ENCODE results near the gene PTPN21.
A peak's percentile ranks its signal among the peaks of the same experiment; 100 is the strongest.
"Not testable (repeated sequence)": the region's sequence is repeated elsewhere in the genome, so short reads cannot be mapped to it uniquely, and the experiment has no call there.

PTPN21 gene

DNA sequence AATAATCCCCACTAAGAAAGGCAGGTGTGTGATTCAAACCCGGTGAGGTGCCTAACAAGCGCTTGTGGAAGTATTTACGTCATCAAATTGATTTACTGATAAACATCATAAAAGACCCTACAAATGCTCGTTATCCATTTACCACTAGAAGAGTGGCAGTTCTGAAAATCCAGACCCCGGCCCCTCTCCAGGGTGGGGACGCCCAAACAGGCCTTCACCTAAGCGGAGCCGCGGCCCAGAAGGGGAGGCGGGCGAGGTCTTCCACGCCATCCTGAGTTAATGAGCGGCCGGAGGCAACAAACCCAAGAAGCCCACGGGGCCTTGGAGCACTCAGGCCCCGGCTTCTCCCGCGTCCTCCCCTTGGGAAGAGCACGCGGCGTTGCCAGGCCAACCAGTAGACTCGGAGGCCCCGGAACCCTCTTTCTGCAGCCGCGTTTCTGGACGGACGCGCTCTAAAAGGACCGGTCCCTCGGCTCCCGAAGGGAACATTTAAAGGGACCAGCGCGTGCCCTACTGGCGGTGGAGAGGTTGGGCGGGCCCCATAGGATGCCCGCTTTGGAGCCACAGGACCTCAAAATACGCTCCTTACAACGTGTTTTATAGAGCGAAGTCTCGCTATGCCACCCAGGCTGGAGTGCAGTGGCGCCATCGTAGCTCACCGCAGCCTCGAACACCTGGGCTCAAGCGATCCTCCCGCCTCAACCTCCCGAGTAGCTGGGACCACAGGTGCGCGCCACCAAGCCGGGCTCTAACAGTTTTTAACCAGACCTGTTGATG, 3.5 kb downstream of the PTPN21 start:
- peak in 1 of 2 experiments; percentile 39 for DNase-seq

DNA sequence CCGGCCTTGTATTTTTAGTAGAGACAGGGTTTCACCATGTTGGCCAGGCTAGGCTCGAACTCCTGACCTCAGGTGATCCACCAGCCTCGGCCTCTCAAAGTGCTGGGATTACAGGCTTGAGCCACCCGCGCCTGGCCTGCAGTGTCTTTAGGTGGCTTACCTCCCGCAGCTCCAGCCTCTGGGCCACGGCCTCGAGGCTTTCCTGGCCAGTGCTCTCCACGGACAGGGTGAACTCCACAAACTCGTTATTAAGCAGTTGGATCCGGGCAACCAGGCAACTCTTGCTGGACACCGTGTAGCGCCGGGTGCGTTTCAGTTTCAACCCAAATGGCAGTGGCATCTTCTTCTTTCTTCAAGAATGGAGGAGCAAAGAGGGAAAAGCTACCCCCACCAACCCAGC, 4.7 kb downstream of the PTPN21 start:
- no peak for DNase-seq

DNA sequence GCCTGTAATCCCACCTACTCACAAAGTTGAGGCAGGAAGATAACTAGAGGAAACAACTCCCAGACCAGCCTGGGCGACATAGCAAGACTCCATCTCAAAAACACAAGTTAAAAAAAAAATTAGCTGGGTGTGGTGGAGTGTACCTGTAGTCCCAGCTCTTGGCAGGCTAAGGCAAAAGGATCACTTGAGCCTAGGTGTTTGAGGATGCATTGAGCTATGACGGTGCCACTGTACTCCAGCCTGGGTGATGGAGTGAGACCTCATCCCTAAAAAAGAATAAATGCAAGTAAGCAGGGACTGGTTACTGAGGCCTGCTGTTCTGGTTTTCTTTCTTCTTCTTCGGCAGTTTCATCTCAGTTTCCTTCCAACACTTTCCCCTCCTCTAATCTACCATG, 7.4 kb downstream of the PTPN21 start:
- no peak for DNase-seq

DNA sequence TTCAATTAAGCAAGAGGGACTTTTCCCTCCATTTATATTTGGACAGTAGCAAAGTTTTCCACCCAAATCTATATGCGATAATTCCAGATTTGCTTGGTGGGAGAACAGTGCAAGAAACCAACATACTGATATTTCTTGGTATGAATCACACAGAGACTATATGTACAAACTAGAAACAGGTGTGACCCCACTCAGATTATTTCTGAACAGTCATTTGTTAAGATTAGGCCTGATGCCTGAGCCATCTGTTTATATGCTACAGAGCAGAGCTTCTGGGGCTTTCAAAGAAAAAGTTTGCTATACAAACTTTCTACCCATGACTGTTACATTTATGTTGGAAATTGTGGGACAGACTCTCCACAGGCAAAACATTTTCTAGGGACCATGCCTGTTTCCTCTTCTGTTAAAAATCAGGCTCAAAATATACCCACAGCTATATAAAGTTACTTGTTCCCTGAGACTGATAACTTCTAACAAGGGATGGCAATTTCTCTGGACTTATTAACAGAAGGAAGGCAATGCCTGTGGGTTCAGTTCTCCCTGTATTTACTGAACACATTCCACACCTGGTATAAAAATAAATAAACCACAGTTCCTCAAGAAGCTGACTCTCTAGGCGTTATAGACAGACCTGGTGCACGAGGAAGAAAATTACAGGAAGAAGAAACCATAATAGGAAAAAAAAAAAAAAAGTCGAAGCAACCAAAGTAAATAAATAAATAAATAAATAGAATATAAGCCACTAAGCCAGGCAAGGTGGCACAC, 8.0 kb downstream of the PTPN21 start:
- DNase-seq, result no peak

DNA sequence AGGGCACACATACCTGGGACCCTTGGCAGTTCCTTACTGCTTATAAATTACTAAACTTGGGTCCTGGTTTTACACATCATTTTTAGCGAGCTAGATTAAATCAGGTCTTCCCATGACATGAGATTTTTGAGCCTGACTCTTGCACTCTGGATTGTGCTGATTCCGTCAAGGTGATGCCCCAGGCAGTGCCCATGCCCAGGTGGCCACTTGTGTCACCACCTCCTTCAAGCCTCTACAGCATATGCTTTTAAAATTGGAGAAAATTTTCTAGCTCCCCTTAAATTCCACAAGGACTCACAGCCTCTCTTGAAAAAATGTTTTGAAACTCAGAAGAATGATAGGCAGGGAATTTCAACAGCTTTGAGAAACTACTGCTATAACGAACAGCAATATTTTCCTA, 9.6 kb downstream of the PTPN21 start:
- DNase-seq, result no peak

DNA sequence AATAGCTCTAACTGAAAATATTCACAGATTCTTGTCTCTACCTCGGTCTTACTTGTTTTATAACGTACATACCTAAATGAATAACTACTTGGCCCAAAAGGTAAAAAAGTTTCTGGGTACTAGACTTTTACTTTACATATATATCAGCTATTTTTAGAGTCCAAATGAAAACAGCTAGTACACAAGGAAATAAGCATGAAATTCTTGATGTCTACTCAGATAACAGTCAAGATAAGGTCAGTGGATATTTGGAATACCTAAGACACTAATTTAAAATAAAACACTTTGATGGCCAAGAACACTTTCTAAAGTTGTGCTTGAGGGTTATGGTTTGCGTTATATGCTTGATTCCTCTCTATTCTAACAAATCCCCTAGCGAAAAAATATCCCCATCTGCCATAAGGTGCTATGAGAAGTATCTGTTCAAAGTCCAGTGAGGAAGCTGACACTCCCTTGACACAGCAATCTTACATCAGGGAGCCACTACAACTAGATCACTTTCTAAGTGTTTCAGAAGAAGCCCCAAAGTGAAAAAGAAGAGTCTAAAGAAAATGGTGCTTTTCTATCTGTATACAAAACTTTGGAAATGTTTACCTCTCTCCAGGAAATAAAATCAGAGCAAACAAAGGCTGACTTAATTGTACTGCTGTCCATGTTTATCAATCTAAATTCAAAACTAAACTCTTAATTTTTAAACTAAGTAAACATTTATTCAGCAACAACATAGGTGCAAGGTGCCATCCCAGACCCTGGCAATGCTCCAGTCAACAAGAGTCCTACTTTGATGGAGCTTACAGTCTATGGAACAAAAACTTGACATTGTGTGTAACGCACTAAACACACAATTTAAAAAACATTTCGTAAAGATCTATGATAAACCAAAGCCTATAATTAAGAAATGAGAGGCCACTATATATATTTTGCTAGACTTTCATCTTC, 11.7 kb downstream of the PTPN21 start:
- no peak for DNase-seq

DNA sequence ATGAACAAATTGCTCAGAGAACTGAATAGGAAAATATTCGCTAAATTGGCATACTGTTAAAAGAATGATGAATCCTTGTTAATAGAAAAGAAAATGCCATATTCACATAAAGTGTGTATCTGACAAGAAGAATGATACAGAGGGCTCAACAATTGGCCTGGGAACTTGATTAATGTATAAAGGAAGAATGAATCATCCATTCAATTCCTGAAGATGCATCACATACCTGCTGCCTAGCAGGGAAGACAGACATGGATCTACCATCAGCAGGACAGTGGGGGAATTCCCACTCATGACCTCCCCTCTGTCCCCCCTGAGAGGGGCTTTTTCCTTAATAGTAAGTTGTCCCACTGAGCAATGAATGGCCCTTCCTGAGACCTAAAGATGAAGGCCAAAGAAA, 13.5 kb downstream of the PTPN21 start:
- DNase-seq, result no peak

DNA sequence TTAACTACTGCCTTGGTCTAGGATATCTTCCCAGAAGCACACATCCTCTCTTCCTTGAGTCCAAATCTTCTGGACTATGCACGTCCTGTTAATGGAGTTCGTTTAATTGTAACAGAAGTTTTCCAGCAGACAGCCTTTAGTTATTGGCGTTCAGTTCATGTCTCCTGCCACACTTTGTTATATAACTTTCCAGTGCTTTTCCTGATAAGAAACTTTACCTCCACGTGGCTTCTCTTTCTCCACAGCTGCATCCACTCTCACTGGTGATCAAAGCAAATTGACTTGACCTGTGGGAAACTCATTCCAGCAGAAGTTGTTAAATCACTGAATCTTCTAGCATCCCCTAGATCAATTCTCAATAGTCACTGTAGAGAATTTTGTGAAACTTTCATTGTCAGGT, 19.0 kb downstream of the PTPN21 start:
- no peak for DNase-seq

DNA sequence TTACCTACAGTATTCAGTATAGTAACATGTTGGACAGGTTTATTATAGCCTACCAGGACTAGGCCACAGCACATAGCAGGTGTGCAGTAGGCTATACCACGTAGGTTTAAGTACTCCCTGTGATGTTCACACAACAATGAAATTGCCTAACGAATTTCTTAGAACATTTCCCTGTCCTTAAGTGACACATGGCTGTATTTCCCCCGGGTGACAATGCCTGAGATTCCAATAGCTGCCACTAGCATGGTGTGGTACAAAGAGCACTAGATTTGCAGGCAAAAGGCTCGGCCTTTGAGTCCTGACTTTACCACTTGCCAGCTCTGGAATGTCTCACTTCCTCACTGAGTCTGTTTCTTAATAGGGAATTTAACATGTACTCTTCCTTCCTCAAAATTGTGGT, 19.7 kb downstream of the PTPN21 start:
- no peak for DNase-seq

DNA sequence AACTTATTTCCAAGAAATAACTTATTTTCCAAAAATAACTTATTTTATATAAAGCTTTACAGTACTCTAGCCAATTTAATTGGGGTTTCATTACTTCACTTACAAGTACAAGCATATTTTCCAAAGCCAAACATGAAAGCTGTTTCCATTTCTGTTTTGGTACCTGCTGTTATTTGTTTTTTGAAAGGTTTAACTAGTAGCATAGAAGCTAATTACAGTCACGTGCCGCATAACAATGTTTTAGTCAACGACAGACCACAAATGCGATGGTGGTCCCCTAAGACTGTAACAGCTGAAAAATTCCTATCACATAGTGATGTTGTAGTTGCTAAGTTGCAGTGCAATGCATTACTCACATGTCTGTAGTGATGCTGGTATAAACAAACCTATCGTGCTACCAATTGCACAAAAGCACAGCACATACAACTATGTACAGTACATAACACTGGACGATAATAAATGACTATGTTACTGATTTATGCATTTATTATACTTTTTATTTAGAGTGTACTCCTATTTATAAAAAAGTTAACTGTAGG, 21.7 kb downstream of the PTPN21 start:
- no peak for DNase-seq

DNA sequence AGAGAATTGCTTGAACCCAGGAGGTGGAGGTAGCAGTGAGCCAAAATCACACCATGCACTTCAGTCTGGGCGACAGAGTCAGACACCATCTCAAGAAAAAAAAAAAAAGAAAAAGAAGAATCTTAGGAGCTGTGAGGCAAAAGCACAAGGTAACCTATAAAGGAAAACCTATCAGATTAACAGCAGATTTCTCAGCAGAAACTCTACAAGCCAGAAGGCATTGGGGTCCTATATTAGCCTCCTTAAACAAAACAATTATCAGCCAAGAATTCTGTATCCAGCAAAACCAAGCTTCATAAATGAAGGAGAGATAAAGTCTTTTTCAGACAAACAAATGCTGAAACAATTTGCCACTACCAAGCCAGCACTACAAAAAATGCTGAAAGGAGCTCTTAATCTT, 24.9 kb downstream of the PTPN21 start:
- DNase-seq, result not testable (repeated sequence)

DNA sequence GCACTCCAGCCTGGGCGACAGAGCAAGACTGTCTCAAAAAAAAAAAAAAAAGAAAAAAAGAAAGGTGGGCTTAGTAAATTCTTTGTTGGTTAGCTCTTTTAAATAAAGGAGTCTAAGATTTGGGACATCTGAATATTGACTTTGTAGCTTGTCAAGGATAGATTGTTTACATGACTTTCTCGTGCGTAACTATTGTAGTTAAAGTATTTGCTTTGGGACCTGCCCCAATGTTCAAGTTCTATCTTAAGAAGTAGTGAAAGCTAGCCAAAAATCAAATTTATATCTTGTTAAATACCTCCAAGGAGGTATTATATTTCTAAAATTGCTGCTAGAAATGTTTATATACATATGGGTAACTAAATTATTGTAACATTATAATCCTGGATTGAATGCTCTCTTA, 32.4 kb downstream of the PTPN21 start:
- DNase-seq, result no peak

DNA sequence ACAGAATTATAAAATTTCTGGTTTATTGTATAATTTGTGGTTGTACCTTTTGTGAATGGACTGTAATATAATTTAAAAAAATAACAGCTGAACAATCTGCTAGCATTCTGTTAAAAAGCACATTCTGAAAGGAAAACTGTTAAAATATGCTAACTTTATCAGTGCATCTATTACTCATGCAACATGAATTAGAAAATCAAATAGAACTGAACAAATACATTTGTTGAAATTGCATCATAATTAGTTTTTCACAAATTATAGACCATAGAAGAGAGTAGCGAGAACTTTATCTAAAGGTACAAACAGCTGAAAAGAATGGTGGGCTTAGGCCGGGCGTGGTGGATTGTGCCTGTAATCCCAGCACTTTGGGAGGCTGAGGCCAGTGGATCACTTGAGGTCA, 33.0 kb downstream of the PTPN21 start:
- no peak for DNase-seq

DNA sequence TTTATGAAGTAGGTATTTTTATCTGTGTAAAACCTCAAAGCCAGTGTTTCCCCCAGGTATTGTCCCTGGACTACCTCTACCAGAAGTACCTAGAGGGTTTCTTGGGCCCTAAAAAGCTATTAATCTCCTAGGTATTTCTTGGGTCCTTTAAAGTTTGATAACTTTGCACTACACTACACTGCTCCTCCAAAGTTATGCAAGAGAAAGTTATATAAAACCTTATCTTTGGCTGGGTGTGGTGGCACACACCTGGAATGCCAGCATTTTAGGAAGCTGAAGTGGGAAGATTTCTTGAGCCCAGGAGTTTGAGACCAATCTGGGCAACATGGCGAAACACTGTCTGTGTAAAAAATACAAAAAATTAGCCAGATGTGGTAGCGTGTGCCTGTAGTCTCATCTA, 34.9 kb downstream of the PTPN21 start:
- DNase-seq, result no peak

DNA sequence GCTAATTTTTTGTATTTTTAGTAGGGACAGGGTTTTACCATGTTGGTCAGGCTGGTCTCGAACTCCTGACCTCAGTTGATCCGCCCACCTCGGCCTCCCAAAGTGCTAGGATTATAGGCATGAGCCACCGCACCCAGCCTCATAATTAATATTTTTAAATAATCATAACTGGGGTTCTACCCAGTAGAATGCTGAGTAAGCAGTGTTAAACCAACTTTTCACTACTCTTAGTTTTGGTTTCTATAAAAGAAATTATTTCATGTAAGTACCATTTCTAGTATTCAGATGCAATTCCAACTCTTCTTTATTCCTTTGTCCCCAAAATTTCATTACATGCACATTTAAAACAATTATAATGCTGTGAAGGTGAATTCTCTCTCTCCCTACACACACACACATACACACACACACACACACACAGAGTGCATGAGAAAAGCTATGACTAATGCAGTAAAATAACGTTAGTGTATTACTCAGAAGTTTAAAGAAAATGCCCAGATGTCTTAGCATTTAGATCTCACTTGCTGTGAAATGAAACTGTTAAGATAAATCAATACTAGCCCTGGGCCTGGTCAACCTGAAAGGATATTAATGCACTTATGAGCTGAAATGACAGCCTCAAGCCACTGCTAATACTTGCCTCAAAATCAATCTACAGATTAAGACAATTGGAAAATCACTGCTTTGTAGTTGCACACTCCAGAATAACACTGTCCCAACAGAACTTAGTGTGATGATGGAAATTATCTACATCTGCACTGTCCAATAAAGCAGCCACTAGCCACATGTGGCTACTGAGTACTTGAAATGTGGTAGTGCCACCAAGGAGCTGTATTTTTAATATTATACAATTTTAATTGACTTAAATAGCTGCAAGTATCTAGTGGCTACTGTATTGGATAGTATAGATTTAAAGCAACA, 36.0 kb downstream of the PTPN21 start:
- no peak for DNase-seq

DNA sequence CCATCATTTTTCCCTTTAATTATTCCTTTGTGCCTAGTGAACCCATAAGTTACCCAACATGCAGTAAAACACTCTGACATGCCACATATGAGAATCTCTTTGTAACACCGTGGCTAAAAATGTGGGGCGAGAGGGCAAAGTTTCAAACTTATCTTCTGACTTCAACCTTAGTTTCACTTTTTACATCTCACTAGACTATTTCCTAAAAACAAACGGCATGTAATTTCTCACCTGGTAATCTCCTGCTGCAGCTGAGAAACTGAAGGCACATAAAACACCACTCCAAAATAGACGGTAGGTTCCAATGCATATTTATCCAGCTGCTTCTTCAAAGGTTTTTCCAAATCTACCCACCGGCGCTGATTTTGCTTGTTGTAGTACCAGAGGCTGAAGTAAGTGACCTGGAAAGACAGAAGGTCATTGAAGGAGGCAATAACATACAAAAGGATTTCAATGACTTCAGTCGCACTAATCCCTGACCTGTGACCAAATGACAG, 37.9 kb downstream of the PTPN21 start:
- DNase-seq, result no peak

DNA sequence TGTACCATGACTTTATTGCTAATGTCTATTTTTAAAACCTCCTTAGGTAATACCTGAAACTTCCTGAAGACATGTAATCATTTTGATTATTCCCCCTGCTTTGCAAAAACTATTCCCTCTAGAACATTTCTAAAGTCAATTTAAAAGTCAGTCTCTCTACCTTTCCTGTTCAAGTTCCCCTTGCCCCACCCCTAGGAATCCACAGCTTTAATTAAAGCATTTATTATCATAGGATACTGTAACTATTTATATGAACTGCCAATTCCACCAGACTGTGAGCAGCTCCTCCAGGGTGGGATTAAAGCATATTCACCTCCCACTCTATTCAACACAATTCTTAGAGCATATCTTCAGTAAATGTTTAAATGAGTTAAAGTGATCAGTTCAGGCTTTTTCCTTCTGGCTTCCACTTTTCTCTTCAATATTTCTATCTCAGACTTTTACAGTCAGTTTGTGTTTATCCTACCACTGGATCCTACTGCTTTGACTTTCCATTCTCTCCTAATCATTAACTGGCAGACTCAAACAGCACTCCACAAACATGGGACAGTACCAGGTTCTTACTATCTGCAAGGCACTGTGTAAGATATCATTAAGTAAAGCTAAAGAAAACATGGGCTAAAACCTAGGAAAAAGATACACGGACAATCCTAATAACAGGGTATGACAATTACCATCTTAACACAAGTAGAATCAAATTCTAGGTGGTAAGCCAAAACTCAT, 39.1 kb downstream of the PTPN21 start:
- DNase-seq, result no peak

DNA sequence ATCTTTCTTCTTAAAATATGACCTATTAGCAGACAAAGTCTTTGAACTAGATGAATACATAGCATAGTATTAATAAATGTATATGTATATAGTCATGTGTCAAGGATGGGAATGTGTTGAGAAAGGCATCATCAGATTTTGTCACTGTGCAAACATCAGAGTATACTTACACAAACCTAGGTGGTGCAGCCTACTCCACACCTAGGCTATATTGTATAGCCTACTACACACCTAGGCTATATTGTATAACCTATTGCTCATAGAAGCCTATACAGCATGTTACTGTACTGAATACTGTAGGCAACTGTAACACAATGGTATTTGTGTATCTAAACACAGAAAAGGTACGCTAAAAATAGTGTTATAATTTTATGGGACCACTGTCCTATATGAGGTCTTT, 47.6 kb downstream of the PTPN21 start:
- DNase-seq, result no peak

DNA sequence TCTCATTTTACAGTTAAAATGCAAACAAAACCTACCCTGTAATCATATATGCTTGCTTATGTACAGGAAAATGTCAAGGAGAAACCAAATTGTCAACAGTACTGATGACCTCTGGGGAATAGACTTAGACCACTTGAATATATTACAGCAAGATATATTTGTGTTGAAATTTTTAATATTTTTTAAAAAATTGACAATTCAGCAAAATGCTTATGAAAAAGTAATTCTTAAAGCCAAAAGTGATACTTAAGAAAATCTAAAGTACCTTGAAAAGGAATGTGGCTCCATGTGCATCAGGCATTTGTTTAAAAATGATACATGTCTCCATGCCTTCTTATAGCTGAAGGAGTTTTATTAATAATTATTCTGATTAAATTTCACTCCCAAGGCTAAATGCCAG, 49.2 kb downstream of the PTPN21 start:
- no peak for DNase-seq

DNA sequence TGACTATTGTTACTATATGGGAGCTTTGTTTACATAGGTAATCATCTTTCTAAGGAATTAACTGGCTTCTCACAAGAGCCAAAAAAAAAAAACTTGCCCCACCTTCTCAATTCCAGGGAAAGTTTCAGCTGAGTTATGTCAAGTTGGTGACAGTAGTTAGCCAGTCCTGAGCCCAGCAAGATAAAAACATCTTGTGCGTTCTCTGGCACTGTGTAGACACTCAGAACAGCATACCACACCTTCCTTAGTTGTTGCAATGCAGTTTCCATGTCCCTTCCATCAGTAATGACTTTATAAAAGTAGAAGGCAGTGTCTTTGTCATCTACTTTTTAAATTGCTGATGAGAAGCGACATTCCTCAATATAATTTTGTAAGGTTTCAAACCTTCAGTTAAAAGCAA, 50.2 kb downstream of the PTPN21 start:
- DNase-seq, result no peak

DNA sequence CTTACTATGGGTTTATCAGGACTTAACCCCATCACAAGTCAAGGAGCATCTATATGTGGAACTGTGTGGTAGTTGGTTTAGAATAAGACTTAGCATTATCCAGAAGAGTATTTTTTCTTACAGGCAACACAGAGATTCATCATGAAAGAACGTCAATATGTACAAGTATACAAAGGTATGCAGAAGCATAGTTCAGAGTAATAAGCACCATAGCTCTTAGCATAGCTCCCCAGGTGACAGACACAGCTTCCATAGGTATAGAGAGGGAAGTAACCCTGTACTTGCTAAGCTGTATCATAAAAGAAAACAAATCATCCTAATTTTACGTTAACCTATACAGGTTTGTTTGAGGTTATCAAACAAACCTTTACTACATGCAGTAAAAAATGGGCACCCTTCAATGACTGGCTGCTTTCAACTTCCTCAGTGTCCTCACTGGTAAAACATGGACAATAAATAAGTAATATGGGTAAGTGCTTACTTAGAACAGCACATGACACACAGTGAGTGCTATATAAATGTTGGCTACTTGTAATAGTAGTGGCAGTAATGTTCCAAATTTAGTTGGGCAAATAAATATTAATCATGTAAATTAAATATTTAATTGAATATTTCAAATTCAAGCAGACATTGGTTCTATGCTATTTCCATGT, 50.9 kb downstream of the PTPN21 start:
- DNase-seq, result no peak
